H1 (cell line): Measurements from ENCODE around the gene SLC5A10. TPM values are rescaled to one million over a fixed set of nuclear protein-coding genes. Genes with fewer than 3 reads are reported as not detected.

Experiments used
- CTCF ChIA-PET: fragments of 300-600 bp; sonication (Branson Sonifier 250); formaldehyde crosslinking; loops from one replicate; lab custom pipeline; 2021; ENCODE audit not compliant: partially characterized antibody; lab: Charles Lee
- POLR2A ChIA-PET: fragments of 300-600 bp; sonication (Branson Sonifier 250); formaldehyde crosslinking; loops from one replicate; lab custom pipeline; 2021; ENCODE audit warnings: inconsistent platforms; ENCODE audit not compliant: partially characterized antibody; lab: Charles Lee
- DNase-seq, 2 experiments: peaks; one replicate each; pipeline versions ENCODE4 v3.0.0 to v3.0.0-alpha.2; 2010 to 2022; ENCODE audit warnings: low spot score in 2 of 2, low read depth in 1 of 2, mixed read lengths in 1 of 2
- FAIRE-seq: peaks from 2 replicates; lab custom pipeline; 2011; peaks lifted over from hg19 to GRCh38; lab: Jason Lieb, UNC
- H2AFZ ChIP-seq: 2 replicates; pipeline ENCODE4 v1.8.1; 2012; ENCODE audit warnings: low read length, inconsistent platforms
- H2AK5ac ChIP-seq: 2 replicates; pipeline ENCODE4 v1.6.1; 2013; ENCODE audit warnings: low read depth, low read length
- H2BK120ac ChIP-seq: replicated peaks from 2 replicates; pipeline ENCODE3; 2013; ENCODE audit warnings: low read depth, low read length, inconsistent platforms
- H2BK12ac ChIP-seq: 2 replicates; pipeline ENCODE4 v1.6.1; 2013; ENCODE audit warnings: low read depth, low read length
- H2BK15ac ChIP-seq: 2 replicates; pipeline ENCODE4 v1.6.1; 2013; ENCODE audit warnings: low read length
- H2BK20ac ChIP-seq: 2 replicates; pipeline ENCODE4 v1.6.1; 2013; ENCODE audit warnings: low read length
- H2BK5ac ChIP-seq: 2 replicates; pipeline ENCODE4 v1.6.1; 2013; ENCODE audit warnings: low read depth, low read length
- H3K14ac ChIP-seq: 2 replicates; pipeline ENCODE4 v1.6.1; 2013; ENCODE audit warnings: inconsistent platforms; ENCODE audit not compliant: insufficient read length
- H3K18ac ChIP-seq: 2 replicates; pipeline ENCODE4 v1.6.1; 2013; ENCODE audit warnings: low read length; ENCODE audit errors: extremely low read depth
- H3K23ac ChIP-seq: 2 replicates; pipeline ENCODE4 v1.6.1; 2013; ENCODE audit warnings: inconsistent platforms; ENCODE audit not compliant: insufficient read length
- H3K23me2 ChIP-seq: 2 replicates; pipeline ENCODE4 v1.6.1; 2013; ENCODE audit warnings: low read depth, low read length
- H3K27ac ChIP-seq: 2 replicates; pipeline ENCODE4 v1.6.1; 2011; ENCODE audit warnings: low read depth, low read length, inconsistent platforms
- H3K27me3 ChIP-seq, 4 experiments: replicated peaks in 1 of 4; 1 replicate in 1 of 4; 2 replicates in 3 of 4; pipeline versions ENCODE4 v1.6.1 to v1.8.1; 2011 to 2013; ENCODE audit warnings: low read length in 3 of 4, mild to moderate bottlenecking in 3 of 4, inconsistent platforms in 2 of 4, mixed read lengths in 2 of 4, moderate library complexity in 1 of 4; ENCODE audit not compliant: control insufficient read depth in 3 of 4, insufficient read depth in 3 of 4; ENCODE audit errors: extremely low read depth in 1 of 4
- H3K36me3 ChIP-seq, 4 experiments: 2 replicates each; pipeline versions ENCODE4 v1.6.1 to v1.8.1; 2011 to 2013; ENCODE audit warnings: mild to moderate bottlenecking in 4 of 4, low read length in 3 of 4, moderate library complexity in 2 of 4, control low read depth in 1 of 4, inconsistent platforms in 1 of 4; ENCODE audit not compliant: insufficient read depth in 4 of 4, control insufficient read depth in 2 of 4
- H3K4ac ChIP-seq: replicated peaks from 2 replicates; pipeline ENCODE3; 2013; ENCODE audit warnings: low read length, low read depth, mixed read lengths, inconsistent platforms; ENCODE audit not compliant: insufficient read length
- H3K4me1 ChIP-seq, 4 experiments: replicated peaks in 1 of 4; 1 replicate in 1 of 4; 2 replicates in 3 of 4; pipeline versions ENCODE4 v1.6.1 to v1.8.1; 2011 to 2013; ENCODE audit warnings: low read length in 3 of 4, inconsistent platforms in 2 of 4, mixed read lengths in 1 of 4; ENCODE audit not compliant: insufficient read depth in 4 of 4, control insufficient read depth in 3 of 4
- H3K4me2 ChIP-seq, 2 experiments: 2 replicates each; pipeline versions ENCODE4 v1.6.1 to v1.8.1; 2011 to 2013; ENCODE audit warnings: low read depth in 2 of 2, low read length in 2 of 2, control low read depth in 1 of 2, inconsistent platforms in 1 of 2, mild to moderate bottlenecking in 1 of 2; ENCODE audit not compliant: insufficient read depth in 1 of 2
- H3K4me3 ChIP-seq, 4 experiments: fragments of 200-600, 300-600 bp in 1 of 4; sonication (generic), shearing (Covaris generic), sonication (Bioruptor Twin) in 1 of 4; 2 replicates each; pipeline versions ENCODE4 v1.5.1 to v1.8.1; 2011 to 2016; ENCODE audit warnings: low read length in 4 of 4, low read depth in 3 of 4, control low read depth in 2 of 4, inconsistent platforms in 2 of 4, mild to moderate bottlenecking in 2 of 4, mixed read lengths in 1 of 4, moderate library complexity in 1 of 4; ENCODE audit not compliant: insufficient read depth in 2 of 4; ENCODE audit errors: extremely low read depth in 1 of 4
- H3K56ac ChIP-seq: replicated peaks from 2 replicates; pipeline ENCODE3; 2013; ENCODE audit warnings: low read depth, mild to moderate bottlenecking, mixed read lengths, low read length, inconsistent platforms; ENCODE audit not compliant: insufficient read length
- H3K79me1 ChIP-seq: 2 replicates; pipeline ENCODE4 v1.6.1; 2013; ENCODE audit warnings: low read depth, low read length, control low read depth
- H3K79me2 ChIP-seq, 2 experiments: 2 replicates each; pipeline versions ENCODE4 v1.6.1 to v1.8.1; 2012 to 2013; ENCODE audit warnings: low read length in 2 of 2, mild to moderate bottlenecking in 2 of 2, inconsistent platforms in 1 of 2; ENCODE audit not compliant: insufficient read depth in 2 of 2, control insufficient read depth in 1 of 2
- H3K9ac ChIP-seq, 4 experiments: replicated peaks in 1 of 4; 1 replicate in 1 of 4; 2 replicates in 3 of 4; pipeline versions ENCODE4 v1.6.1 to v1.8.1; 2011 to 2013; ENCODE audit warnings: low read depth in 3 of 4, low read length in 3 of 4, control low read depth in 2 of 4, mild to moderate bottlenecking in 2 of 4, moderate library complexity in 2 of 4, inconsistent platforms in 1 of 4; ENCODE audit errors: extremely low read depth in 1 of 4
- H3K9me3 ChIP-seq, 2 experiments: 2 replicates each; pipeline versions ENCODE4 v1.6.1 to v1.8.1; 2012 to 2013; ENCODE audit warnings: mild to moderate bottlenecking in 2 of 2, moderate library complexity in 2 of 2, control low read depth in 1 of 2, inconsistent platforms in 1 of 2, low read depth in 1 of 2, low read length in 1 of 2, mixed read lengths in 1 of 2; ENCODE audit not compliant: insufficient read depth in 2 of 2
- H4K20me1 ChIP-seq, 2 experiments: replicated peaks in 1 of 2; 2 replicates each; pipeline versions ENCODE3 to v1.8.1; 2011 to 2013; ENCODE audit warnings: inconsistent platforms in 2 of 2, low read length in 2 of 2, mild to moderate bottlenecking in 1 of 2; ENCODE audit not compliant: insufficient read depth in 2 of 2, control insufficient read depth in 1 of 2
- H4K5ac ChIP-seq: 2 replicates; pipeline ENCODE4 v1.6.1; 2013; ENCODE audit warnings: low read length, low read depth, mixed read lengths, inconsistent platforms; ENCODE audit not compliant: insufficient read length
- H4K8ac ChIP-seq: 2 replicates; pipeline ENCODE4 v1.8.0; 2013; ENCODE audit warnings: mild to moderate bottlenecking, moderate library complexity, low read length, inconsistent platforms; ENCODE audit not compliant: insufficient read depth; ENCODE audit errors: extremely low read depth
- H4K91ac ChIP-seq: replicated peaks from 2 replicates; pipeline ENCODE3; 2013; ENCODE audit warnings: low read length, mixed read lengths, inconsistent platforms; ENCODE audit not compliant: insufficient read length
- CREB1 ChIP-seq: IDR thresholded peaks from 2 replicates; pipeline ENCODE4 v1.6.1; 2012; ENCODE audit warnings: inconsistent platforms
- RNF2 ChIP-seq: fragments of 200-900, 300-1000 bp; sonication (generic); IDR thresholded peaks from 2 replicates; pipeline ENCODE4 v1.7.1; 2016; ENCODE audit warnings: borderline replicate concordance, low read depth, mild to moderate bottlenecking, antibody characterized with exemption, low read length; ENCODE audit not compliant: poor library complexity, severe bottlenecking; ENCODE audit errors: missing control alignments
- SP4 ChIP-seq: IDR thresholded peaks from 2 replicates; pipeline ENCODE4 v1.6.1; 2012; ENCODE audit warnings: low read length, inconsistent platforms
- TBP ChIP-seq: IDR thresholded peaks from 2 replicates; pipeline ENCODE4 v1.6.1; 2011; ENCODE audit warnings: low read depth, low read length, improper control_type of control experiment
- WGBS, 2 experiments: shearing (Covaris generic) in 1 of 2; methylation state at CpG; one replicate each; pipeline versions ENCODE4 v1.1.6 to v1.1.7; 2013 to 2015; ENCODE audit warnings: low lambda C conversion rate in 2 of 2, mixed read lengths in 2 of 2, inconsistent platforms in 1 of 2, low coverage in 1 of 2, missing lambda C conversion rate in 1 of 2; ENCODE audit not compliant: insufficient replicate concordance in 2 of 2, insufficient coverage in 1 of 2, insufficient read length in 1 of 2; ENCODE audit errors: extremely low coverage in 1 of 2, missing lambda C conversion rate in 1 of 2; 5-methylcytosine and 5-hydroxymethylcytosine counted together
- polyA plus RNA-seq, 7 experiments: library from polyadenylated mRNA; depleted of rRNA in 3 of 7; stranded (reverse) in 5 of 7; unstranded in 2 of 7; fragments of >200 nt in 5 of 7; fragments of 200-250 nt in 2 of 7; gene quantifications; 1 replicate in 5 of 7; 2 replicates in 1 of 7; 4 replicates in 1 of 7; pipeline versions ENCODE4 v1.2.1 to v1.2.3, GENCODE V29; 2011 to 2013; ENCODE audit warnings: missing spikeins in 2 of 7, mixed read lengths in 2 of 7
- total RNA-seq: library from RNA; stranded (reverse); fragmentation: NEBNext Ultra II Directional; extraction: Animal tissue kit (Norgen Biotek cat#: 25700); gene quantifications from 2 replicates; pipeline ENCODE4 v1.2.1, GENCODE V29; 2021
- TF ChIP-seq, protein P1 (sequence below): IDR thresholded peaks from 2 replicates; pipeline ENCODE4 v1.6.1; 2011; ENCODE audit warnings: low read length, improper control_type of control experiment

The SLC5A10 gene
- total and polyA plus RNA-seq, 2 of the 8 experiments (the other 6 are each of a cell fraction or from before 2014, with no cell fraction given): 0.05 to 0.11 TPM

DNA sequence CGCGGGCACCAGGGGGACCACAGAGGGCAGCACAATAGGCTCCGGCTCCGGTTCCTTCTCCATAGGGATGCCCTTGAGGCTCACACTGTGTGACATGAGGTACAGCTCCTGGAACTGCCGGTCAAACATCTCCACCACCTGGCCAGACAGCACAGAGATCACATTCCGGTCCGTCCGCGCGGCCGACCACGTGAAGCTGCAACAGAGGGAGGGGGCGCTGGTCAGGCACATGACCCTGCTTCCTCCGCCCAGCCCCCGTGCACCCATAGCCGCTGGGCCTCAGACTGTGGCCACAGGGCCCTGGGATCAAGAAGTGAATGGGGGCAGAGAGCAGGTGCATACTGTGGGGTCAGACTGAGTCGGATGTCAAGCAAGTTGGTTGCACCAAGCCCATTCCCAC is 26.7 kb downstream of the SLC5A10 start:
- WGBS, 2 experiments: 94% methylated on average over 17 of the region's 17 CpGs; no CpG with 5 or more reads in 1 of the 2 experiments
- Histone ChIP-seq H3K36me3 (peaks cover 10 to 24% (median 19%) of the 10 kb centered on the region in 4 experiments), H3K79me1 (peaks cover 5% of the 10 kb centered on the region; the same call in 1 of the 2 replicates), H3K18ac (no peak overlapping the region), H4K5ac (no peak overlapping the region), H3K4me2 (no peak overlapping the region), H4K20me1 (peaks cover 6 to 19% of the 10 kb centered on the region in 2 experiments), H3K4me3 (no peak overlapping the region), H3K79me2 (no peaks in the 10 kb centered on the region), H2BK15ac (no peak overlapping the region), H4K8ac (no peak overlapping the region), H4K91ac (no peak overlapping the region), H2BK12ac (no peak overlapping the region), H3K56ac (no peak overlapping the region), H2BK5ac (no peak overlapping the region), H2BK20ac (no peak overlapping the region), H3K27ac (no peak overlapping the region), H3K23me2 (no peaks in the 10 kb centered on the region), H3K9me3 (no peaks in the 10 kb centered on the region), H3K14ac (no peak overlapping the region), H3K23ac (no peak overlapping the region), H3K4me1 (peaks cover 0 to 4% (median 0%) of the 10 kb centered on the region in 4 experiments; a peak in 2 of 7 replicates), H2AK5ac (no peak overlapping the region), H2BK120ac (no peak overlapping the region), H3K27me3 (no peaks in the 10 kb centered on the region), H3K9ac (no peak overlapping the region), H2AFZ (no peak overlapping the region), H3K4ac (no peak overlapping the region)
- DNase-seq (no peak), FAIRE-seq (no peak)
- ChIA-PET POLR2A (interaction anchor here (1.2 to 1.3 kb wide), 2 partner anchors 9 to 23 kb away, joined by 4 to 5 read pairs; no protein-coding TSS in a partner anchor), CTCF (interaction anchor here (1.1 to 4.9 kb wide), 3 partner anchors 13 to 26 kb away, joined by 3 to 30 read pairs (median 3); partner anchors contain the start of gene SLC5A10)
- TF ChIP-seq, protein P1, sequence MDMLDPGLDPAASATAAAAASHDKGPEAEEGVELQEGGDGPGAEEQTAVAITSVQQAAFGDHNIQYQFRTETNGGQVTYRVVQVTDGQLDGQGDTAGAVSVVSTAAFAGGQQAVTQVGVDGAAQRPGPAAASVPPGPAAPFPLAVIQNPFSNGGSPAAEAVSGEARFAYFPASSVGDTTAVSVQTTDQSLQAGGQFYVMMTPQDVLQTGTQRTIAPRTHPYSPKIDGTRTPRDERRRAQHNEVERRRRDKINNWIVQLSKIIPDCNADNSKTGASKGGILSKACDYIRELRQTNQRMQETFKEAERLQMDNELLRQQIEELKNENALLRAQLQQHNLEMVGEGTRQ: no peak
- TF ChIP-seq RNF2 (no peak), CREB1 (no peak), TBP (no peak), SP4 (no peak)
